Suppressor macrophage treated with lipopolysaccharide for 4 hours (primary cell): ENCODE data around the gene ZBTB49.
"Not testable (repeated sequence)": the region's sequence is repeated elsewhere in the genome, so short reads cannot be mapped to it uniquely, and the experiment has no call there.

Experiments used
- DNase-seq: peaks from one replicate; pipeline ENCODE4 v3.0.0-alpha.2; 2020

Gene ZBTB49, protein sequence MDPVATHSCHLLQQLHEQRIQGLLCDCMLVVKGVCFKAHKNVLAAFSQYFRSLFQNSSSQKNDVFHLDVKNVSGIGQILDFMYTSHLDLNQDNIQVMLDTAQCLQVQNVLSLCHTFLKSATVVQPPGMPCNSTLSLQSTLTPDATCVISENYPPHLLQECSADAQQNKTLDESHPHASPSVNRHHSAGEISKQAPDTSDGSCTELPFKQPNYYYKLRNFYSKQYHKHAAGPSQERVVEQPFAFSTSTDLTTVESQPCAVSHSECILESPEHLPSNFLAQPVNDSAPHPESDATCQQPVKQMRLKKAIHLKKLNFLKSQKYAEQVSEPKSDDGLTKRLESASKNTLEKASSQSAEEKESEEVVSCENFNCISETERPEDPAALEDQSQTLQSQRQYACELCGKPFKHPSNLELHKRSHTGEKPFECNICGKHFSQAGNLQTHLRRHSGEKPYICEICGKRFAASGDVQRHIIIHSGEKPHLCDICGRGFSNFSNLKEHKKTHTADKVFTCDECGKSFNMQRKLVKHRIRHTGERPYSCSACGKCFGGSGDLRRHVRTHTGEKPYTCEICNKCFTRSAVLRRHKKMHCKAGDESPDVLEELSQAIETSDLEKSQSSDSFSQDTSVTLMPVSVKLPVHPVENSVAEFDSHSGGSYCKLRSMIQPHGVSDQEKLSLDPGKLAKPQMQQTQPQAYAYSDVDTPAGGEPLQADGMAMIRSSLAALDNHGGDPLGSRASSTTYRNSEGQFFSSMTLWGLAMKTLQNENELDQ

DNA sequence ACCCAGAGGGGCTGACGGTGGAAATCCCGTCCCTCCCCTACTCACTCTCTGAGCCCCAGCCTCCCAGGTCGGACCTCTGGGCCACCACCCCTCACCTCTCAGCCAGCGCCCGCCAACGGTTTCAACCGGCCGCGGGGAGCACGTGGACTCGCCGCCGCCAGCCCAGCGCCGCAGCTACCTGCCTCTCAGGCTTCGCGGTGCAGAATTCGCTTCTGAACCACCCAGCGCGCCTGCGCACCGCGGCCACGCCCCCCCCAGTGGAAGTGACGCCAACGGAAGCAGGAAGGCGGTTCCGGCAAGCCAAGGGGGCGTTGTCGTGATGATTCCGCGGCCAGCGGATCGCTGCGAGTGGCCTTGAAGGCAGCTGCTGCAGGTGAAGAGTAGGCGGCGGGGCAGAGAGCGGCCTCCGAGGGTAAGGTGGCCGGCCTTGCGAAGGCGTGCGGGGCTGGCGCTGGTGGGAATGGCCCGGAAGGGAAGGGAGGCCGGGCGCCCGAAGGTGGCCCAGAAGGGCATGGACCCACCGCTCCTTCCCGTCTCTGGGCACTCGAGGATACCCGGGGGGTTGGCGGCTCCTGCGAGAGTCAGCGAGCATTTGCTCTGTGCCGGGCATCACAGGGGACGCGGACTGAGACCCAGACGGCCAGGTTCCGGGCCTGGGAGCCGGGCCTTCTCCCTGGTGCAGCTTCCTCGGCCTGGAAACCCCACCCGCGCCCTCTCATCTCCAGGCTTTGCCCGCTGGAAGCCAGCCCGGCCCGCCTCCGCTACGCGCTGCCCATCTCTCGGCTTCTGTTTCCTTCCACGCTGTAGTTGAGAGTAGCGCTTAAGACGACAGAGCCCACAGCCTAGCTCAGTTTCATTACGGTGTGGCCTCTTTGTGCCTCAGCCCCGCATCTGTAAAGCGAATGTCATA is at the start of gene ZBTB49, which contains the start of gene LYAR:
Gene ZBTB49 (plus strand): TSS at position 311 of the 910 bp plus-strand sequence. CDS start 9,695 bp downstream, outside the sequence.
Gene LYAR (minus strand): TSS at position 214 of the 910 bp plus-strand sequence. CDS start 6,412 bp downstream, outside the sequence.
- peak; percentile 95 for DNase-seq

DNA sequence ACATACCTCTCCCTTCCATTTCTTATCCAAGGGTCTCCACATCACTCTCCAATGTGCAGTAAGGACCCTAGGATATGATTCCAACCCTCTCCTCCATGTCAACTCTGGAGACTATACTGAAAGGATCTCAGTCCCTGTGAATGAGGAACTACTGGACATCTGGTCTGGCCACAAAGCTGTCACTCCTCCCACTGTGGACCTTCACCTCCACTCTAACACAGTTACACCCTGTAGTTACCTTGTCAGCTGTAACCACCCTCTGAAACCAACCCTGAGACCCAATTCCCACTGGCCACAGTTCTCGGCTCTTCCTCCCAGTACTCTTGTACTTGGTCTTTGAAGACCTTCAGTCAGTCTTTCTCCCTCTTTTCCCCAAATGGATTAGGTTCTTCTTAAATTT is 44.9 kb upstream of the ZBTB49 start:
- no peak for DNase-seq

DNA sequence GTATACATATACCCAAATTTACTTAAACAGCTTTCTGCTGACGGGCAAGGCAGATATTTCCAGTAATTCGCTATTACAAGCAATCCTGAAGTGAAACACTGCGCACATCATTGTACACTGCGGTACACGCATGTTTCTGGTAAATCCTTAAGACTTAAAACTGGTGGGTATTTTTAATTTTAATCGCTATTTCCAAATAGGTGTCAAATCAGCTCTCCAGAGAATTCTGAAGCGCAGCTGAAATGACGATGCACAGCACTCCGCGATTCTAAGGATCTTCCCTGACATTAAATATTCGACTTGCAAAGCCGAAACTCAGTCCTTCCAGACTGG is 42.4 kb upstream of the ZBTB49 start:
- DNase-seq: peak; percentile 19

DNA sequence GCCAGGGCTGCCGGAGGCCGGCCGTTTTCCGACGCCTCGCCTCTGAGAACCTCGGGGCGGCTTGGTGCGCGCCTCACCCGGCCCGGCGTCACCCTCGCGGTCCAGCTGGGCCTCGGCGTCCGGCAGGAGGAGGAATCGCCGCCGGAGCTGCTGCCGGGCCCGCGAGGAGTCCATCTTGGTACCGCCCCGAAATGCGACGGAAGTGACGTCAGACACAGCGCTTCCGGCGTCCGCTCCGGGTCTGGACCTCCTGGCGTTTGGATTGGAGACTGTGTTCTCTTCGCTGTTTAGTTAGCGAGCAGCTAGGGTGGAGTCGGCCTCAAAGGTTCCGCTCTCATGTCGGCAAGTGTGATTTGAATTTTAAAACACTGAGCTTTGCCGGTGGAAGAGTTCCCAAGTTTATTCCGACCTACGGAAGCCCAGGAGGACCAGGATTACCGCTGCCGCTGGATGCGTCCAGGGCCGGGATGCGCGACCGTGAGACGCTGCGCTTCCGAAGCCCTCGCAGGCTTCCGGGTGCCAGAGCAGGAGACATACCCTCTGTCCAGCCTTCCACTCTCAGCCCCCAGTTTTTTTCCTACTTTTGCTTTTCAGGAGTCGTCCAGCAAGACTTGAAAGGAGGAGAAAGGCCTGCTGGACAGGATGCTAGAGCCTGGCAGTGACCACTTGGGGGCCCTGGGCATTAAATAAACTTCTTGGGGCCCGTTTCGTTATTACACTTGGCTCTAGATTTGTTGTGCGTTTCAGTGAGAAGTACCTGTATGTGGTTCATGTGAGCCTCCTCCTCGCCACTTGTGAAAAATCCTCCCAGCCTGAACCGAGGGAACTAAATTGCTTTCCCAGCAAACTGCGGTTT is 41.8 kb upstream of the ZBTB49 start, which contains the start of gene TMEM128:
Gene TMEM128 (minus strand): TSS at position 195 of the 856 bp plus-strand sequence. CDS start 21 bp downstream, at position 174.
- DNase-seq: peak; percentile 96

DNA sequence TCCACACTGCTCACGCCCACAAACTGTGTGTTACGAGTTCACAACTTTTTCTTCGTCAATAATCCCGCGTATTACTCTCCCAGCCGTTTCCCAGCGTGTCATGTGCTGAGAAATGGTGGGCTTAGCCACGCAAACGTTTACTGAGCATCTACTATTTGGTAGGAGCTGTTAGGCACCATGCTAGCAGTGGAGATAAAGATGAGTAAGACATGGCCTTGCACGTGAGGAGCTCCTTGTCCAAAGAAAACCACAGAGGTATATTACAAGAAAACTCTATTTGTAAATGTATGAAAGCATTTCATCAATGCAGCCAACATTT is 41.2 kb upstream of the ZBTB49 start:
- DNase-seq: no peak

DNA sequence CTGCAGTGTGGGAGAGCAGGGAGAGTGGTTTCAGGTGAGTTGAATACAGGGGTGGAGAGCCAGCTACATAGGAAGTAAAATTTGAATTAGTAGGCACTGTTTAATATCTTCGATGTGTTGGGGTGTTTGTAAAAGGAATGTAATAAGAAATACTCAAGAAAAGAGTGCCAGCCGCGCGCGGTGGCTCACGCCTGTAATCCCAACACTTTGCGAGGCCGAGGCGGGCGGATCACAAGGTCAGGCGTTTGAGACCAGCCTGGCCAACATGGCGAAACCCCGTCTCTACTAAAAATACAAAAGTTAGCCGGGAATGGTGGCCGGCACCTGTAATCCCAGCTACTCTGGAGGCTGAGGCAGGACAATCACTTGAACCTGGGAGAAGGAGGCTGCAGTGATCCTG is 40.7 kb upstream of the ZBTB49 start:
- not testable (repeated sequence) for DNase-seq

DNA sequence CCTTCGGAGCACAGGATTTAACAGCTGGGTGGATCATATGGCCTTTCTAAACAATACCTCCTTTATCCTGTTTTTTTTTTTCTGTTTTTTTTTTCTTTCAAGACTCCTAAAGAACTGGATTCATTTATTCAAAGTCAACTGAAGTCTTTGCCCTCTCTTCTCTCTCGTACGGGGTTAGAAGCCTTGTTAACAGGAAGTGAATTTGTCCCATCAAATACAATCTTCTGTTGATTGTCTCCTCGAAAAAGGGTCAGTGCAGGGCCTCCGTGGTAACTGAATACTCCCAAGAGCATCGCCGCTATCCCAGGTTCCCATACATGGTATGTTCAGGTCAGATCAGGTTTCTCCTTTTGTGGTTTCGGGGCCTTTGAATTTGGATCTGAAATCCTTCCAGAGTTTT is 40.2 kb upstream of the ZBTB49 start:
- DNase-seq: no peak

DNA sequence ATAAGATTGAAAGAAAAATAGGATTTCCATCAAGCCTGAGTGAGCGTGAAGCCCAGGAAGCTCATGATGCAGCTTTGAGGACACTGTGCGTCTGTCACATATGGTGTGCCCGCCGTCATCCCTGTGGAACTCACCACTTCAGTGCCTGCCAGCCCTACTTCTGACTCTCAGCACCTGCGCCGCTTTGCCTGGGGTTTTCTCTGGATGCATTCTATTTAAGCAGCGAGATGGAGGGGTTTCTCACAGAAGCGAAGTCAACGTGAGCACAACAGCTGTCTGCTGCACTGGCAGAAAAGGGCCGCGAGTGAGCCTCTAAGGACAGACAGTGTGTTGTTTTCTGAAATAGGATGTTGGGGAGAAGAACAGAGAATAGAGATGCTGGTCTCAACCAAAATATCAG is 35.9 kb upstream of the ZBTB49 start:
- no peak for DNase-seq

DNA sequence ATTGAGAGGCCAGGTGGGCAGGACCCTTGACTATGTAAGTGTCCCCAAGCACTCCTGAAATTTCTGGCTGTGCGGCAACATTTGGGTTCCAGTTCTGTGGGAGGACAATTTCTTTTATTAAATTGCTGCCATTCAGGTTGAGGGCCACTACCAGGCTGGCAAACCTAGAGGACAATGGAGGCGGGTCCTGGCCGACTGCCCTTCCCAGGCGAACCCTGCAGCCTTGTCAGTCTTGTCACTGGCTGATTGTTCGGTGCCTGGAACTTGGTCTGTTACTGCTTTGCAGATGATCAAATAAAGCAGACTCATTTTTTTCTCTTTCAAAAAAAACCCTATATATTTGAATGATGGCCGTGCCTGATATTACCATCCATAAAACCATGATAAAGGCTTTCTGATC is 35.4 kb upstream of the ZBTB49 start:
- DNase-seq: no peak

DNA sequence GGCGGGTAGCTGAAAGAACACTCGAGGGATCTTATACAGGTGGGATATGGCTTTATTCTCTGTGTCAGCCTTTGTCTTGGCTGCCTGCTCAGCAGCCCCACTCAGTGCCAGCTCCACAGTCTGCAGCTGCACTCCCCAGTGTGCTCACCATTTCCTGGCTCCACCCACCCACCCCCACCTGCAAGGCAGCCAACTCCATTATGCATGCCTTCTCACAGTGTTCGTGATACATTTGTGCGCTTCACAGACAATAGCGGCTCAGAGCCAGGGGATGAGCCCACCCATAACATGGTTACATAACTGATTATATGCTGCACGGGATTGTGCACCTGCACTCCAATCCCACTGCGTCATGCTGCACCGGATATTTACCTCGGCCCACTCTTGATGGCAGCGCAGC is 33.3 kb upstream of the ZBTB49 start:
- no peak for DNase-seq

DNA sequence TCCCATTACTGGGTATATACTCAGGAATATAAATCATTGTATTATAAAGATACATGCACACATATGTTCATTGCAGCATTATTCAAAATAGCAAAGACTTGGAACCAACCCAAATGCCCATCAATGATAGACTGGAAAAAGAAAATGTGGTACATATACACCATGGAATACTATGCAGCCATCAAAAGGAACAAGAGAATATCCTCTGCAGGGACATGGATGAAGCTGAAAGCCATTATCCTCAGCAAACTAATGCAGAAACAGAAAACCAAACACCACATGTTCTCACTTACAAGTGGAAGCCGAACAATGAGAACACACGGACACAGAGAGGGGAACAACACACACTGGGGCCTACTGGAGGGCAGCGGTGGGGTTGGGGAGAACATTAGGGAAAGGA is 32.3 kb upstream of the ZBTB49 start:
- DNase-seq: not testable (repeated sequence)

DNA sequence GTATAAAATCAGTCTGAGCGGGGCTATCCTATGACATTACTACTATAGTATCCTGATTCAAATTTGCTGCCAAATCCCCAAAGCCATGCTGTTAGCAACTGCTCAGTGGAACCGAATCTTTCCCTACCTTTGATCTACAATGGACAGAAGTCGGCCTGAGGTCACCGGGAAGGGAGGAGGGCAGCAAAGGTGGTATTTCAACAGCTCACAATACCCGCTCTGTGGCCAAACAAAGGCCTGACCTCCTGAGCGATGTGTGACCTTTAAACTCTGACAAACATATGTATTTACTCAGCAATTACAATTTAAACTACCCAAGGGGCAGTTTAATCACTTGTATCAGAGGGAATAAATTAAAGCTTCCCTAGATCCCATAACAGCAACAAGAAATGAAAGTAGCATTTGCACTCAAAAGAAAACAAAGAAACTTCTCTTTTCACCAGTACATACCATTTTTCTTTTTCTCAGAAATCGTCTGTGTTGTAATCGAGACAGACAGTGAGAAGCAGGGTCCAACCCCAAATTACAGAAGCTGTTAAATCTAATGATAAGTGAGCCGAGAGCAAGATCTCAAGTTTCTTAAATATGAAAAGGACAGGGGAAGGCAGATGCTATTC is 30.5 kb upstream of the ZBTB49 start:
- DNase-seq: no peak

DNA sequence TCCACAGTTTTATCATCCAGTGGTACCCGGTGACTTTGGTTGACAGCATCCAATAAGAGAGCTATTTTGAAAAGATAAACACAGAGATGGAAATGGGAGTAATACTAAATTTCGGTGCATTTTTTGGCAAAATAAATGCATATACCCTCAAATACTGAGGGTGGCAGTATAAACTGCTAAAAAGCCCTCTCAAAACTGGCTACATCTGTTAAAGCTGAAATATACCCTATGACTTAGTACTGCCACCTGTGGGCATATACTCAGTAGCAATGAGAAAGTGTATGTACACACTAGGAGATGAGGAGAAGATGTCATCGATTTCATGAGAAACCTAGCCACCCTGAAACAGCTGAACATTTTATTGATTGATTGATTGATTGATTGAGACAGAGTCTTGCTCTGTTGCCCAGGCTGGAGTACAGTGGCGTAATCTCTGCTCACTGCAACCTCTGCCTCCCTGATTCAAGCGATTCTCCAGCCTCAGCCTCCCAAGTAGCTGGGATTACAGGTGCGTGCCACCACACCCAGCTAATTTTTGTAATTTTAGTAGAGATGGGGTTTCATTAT is 29.8 kb upstream of the ZBTB49 start:
- peak; percentile 52 for DNase-seq

DNA sequence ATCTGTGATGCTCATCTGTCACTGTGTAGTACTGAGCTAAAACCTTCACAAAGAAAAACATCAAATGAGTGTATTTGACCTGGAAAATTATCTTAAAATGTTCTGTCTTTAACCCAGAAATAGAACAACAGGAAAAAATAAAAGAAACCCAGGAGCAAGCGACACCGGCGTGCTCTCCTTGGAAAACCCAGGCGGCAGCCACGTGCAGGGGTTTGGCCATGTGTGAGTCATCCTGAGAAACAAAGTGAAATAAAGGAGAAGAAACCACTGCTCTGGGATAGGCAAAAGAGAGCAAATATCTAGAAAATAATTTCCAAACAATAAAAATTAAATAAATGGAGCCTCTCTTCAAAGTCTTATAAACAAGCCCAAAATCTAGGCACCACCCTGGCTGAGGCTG is 22.1 kb upstream of the ZBTB49 start:
- DNase-seq: peak; percentile 64

DNA sequence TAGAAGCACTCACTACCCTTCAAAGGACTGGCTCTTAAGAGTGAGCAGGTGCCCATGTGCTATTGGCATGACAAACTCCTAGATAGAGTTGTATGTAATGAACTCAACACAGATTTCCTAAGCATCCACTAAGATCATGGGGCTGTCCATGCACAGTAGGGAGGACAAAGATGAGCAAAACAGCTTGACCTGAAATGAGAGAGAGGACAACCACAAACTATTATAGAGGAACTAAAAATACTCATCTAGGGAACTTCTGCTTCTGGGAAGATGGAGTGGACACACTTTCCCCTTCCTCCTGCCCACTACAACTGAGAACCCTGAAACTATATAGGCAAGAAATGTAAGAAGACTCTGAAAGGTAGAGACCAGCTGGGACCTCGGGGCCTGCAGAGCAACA is 21.3 kb upstream of the ZBTB49 start:
- peak; percentile 75 for DNase-seq

DNA sequence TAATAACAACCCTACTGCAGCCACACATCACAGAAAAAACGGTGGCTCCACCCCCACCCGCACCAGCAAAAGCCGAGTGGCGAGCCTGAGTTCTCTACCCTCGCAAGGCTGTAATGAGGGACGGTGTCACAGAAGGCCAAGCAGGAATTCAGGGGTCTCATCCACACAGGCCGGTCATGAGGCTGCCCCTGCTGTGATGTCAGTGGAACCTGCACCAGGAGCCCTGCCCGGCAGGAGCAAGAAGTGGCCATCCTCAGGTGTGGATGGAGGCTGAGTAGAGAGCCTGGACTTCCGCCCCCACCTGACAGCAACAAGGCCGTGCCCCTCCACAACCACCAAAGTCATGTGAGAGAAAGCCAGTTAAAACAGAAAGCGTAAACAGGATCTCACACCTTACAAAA is 20.7 kb upstream of the ZBTB49 start:
- DNase-seq: no peak

DNA sequence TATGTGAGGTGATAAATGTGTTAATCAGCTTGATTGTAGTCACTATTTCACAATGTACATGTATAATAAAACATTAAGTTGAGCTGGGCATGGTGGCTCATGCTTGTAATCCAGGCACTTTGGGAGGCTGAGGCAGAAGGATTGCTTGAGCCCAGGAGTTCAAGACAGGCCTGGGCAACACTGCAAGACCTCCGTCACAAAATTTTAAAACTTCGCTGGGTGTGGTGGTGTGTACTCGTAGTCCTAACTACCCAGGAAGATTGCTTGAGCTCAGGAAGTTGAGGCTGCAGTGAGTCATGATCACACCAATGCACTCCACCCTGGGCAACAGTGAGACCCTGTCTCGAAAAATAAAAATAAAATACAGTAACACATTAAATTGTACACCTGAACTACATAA is 20.2 kb upstream of the ZBTB49 start:
- DNase-seq: peak; percentile 50

DNA sequence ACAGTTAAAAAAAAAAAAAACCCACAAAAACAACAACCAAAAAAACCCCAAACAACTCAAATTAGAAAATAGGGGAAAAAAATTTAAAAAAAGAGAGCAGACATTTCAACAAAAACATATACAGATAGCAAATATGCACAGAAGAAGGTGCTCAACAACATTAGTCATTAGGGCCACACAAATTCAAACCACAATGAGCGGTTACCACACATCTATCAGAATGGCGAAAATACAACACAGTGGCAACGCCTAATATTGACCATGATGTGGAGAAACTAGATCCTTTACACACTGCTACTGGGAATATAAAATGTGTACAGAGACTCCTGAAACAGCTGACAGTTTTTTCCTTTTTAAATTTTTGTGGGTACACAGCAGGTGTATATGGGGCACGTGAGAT is 19.5 kb upstream of the ZBTB49 start:
- peak; percentile 25 for DNase-seq

DNA sequence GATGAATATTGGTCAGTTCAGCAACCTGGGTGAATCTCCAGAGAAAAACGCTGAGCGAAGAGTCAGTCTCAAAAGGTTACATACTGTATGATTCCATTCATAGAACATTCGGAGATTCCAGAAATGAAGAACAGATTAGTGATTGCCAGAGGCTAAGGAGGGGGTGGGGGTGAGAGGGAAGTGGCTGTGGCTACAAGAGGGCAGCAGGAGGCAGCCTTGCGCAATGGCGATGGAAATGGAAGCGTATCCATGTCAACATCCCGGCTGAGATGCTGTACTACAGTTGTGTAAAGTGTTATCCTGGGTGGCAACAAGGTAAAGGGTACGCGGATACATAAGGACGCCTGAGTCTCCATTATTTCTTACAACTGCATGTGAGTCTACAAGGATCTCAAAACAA is 18.1 kb upstream of the ZBTB49 start:
- no peak for DNase-seq

DNA sequence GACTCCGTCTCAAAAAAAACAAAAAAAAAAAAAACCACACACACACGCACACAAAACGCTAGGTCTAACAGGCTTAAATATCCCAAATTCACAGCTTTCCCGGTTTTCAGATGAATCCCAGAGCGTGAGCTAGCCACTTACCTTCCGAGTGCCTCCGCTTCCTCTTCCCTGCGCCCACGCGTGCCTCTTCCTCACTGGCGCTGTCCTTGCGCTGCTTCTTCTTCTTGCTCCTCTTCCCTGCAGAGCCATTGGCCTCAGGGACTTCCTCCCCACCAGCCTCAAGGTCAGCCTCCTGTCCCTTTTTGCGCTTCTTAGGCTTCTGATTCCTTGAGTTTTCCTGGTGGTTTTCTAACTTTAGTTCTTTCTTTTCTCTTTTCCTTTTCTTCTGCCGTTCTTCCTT is 15.8 kb upstream of the ZBTB49 start:
- DNase-seq: no peak

DNA sequence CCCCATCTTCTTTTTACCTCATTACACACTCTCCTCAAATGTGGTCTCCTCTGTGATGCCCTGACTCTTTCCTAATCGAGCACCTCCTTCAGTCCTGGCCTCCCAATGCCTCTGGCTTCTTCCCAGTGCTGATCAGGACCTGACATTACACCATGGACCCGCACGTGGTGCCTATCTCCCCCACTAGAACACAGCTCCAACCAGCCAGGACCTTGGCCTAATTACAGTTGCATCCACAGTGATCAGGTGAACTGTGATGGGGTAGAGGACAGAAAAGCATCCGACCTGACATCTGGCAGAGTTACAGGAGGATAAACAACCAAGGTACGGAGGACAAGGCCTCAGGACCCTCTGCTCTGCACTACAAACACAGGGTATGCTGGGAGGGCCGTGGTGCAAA is 12.5 kb upstream of the ZBTB49 start:
- no peak for DNase-seq
